BJ (cell line): ENCODE measurements around the gene TSPAN18. TPM values are rescaled to one million over a fixed set of nuclear protein-coding genes. Genes with fewer than 3 reads are reported as not detected.

Experiments
- CTCF ChIA-PET: fragments of 350-600 bp; formaldehyde crosslinking; extraction: SDS; loops from one replicate; lab custom pipeline; 2021; ENCODE audit warnings: antibody characterized with exemption, inconsistent platforms; lab: Yijun Ruan, JAX
- POLR2A ChIA-PET: fragments of 300-600 bp; sonication (Branson Sonifier 250); formaldehyde crosslinking; extraction: SDS; loops from one replicate; lab custom pipeline; 2021; ENCODE audit warnings: antibody characterized with exemption; lab: Charles Lee
- DNase-seq: peaks from one replicate; pipeline ENCODE4 v3.0.0-alpha.2; 2011; ENCODE audit warnings: low read depth
- H3K27me3 ChIP-seq: 2 replicates; pipeline ENCODE4 v1.6.0; 2011; ENCODE audit warnings: low read length; ENCODE audit not compliant: control insufficient read depth, insufficient read depth
- H3K36me3 ChIP-seq: 2 replicates; pipeline ENCODE4 v1.5.1; 2011; ENCODE audit warnings: low read length; ENCODE audit not compliant: control insufficient read depth, insufficient read depth
- H3K4me3 ChIP-seq: 2 replicates; pipeline ENCODE4 v1.5.1; 2011; ENCODE audit warnings: low read depth, mild to moderate bottlenecking, control low read depth, low read length
- CTCF ChIP-seq: IDR thresholded peaks from 2 replicates; pipeline ENCODE4 v1.5.1; 2011; ENCODE audit warnings: low read depth, mild to moderate bottlenecking, control low read depth, inconsistent platforms, low read length, moderate library complexity; ENCODE audit not compliant: insufficient read depth
- polyA plus RNA-seq: library from polyadenylated mRNA; depleted of rRNA; stranded (reverse); fragments of >200 nt; gene quantifications from 2 replicates; pipeline ENCODE4 v1.2.3, GENCODE V29; 2011

TSPAN18 gene
- polyA plus RNA-seq, 1 experiment: 0.55 TPM

GRCh38 chr11:44887636-44888035, 160.9 kb downstream of the TSPAN18 start:
- Histone ChIP-seq H3K36me3 (no peaks in the 10 kb centered on the region), H3K4me3 (no peak overlapping the region), H3K27me3 (peaks cover 5% of the 10 kb centered on the region; the same call in 1 of the 2 replicates)
- ChIA-PET CTCF (interaction anchor here (1.2 to 1.7 kb wide), 3 partner anchors 148 to 261 kb away, joined by 3 to 4 read pairs (median 3); no protein-coding TSS in a partner anchor), POLR2A (no interaction called here)
- no peak for TF ChIP-seq CTCF
- DNase-seq: no peak

DNA sequence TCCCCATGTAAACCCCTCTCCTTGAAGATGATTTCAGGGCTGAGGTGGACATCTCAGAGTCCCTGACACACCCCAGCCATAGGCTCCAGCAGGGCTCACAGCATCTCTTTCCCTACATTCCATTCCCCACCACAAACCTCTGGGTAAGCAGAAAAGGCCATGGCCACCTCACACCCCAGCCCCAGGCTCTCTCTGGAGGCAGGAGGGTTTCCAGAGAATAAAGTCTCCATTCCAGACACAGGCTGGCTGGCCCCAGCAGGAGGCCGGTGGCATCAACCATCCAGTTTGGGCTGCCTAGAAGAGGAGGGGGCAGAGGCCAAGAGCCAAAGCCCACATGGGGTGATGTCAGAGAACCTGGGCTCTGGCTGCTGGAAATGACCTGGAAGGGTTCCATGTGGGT, 162.5 kb downstream of the TSPAN18 start:
- Histone ChIP-seq H3K36me3 (no peaks in the 10 kb centered on the region), H3K27me3 (peaks cover 5% of the 10 kb centered on the region; the same call in 1 of the 2 replicates), H3K4me3 (no peak overlapping the region)
- no peak for TF ChIP-seq CTCF
- DNase-seq: peak; percentile 9
- CTCF ChIA-PET: interaction anchor here (0.7 to 8.5 kb wide), 3 partner anchors 15 to 166 kb away, joined by 3 to 70 read pairs (median 3); partner anchors contain the start of gene TSPAN18
- POLR2A ChIA-PET: no interaction called here

- Histone ChIP-seq H3K27me3 (peaks cover 8% of the 10 kb centered on the region; the same call in 1 of the 2 replicates), H3K4me3 (no peak overlapping the region), H3K36me3 (no peaks in the 10 kb centered on the region)
- no peak for DNase-seq
- no peak for TF ChIP-seq CTCF
- POLR2A ChIA-PET: no interaction called here
- CTCF ChIA-PET: interaction anchor here (0.6 to 8.5 kb wide), 17 partner anchors 15 to 328 kb away, joined by 3 to 70 read pairs (median 4); partner anchors contain the start of gene TSPAN18
These were observed 166.1 kb downstream of the TSPAN18 start for GRCh38 chr11:44892843-44893242.

DNA sequence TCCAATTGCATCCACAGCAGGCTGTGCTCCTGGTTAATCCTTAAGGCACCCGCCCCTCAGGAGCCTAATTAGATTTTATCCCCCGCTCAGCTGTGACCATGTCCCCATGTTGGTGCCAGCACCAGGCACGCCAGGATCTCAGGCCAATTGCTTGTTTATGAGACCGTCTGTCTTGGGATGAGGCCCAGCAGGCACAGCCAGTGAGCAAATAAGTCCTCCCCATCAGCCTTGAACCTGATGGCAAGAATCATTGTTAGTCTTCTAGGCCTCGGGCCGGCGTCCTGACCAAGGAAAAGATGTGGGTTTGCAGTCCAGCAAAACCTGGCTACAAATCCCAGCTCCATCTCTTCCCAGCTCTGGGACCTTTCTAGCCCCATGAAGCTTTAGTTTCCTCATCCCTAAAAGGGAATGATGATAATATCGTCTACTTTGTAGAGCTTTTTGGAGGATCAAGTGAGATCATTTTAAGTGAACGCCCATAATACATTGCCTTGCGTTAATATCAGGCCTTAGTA, 166.6 kb downstream of the TSPAN18 start:
- ChIA-PET POLR2A (no interaction called here), CTCF (interaction anchor here (0.6 to 8.5 kb wide), 21 partner anchors 14 to 329 kb away, joined by 3 to 70 read pairs (median 4); partner anchors contain the start of gene TSPAN18)
- Histone ChIP-seq H3K27me3 (peaks cover 8% of the 10 kb centered on the region; the same call in 1 of the 2 replicates), H3K4me3 (no peak overlapping the region), H3K36me3 (no peaks in the 10 kb centered on the region)
- no peak for DNase-seq
- TF ChIP-seq CTCF: no peak

DNA sequence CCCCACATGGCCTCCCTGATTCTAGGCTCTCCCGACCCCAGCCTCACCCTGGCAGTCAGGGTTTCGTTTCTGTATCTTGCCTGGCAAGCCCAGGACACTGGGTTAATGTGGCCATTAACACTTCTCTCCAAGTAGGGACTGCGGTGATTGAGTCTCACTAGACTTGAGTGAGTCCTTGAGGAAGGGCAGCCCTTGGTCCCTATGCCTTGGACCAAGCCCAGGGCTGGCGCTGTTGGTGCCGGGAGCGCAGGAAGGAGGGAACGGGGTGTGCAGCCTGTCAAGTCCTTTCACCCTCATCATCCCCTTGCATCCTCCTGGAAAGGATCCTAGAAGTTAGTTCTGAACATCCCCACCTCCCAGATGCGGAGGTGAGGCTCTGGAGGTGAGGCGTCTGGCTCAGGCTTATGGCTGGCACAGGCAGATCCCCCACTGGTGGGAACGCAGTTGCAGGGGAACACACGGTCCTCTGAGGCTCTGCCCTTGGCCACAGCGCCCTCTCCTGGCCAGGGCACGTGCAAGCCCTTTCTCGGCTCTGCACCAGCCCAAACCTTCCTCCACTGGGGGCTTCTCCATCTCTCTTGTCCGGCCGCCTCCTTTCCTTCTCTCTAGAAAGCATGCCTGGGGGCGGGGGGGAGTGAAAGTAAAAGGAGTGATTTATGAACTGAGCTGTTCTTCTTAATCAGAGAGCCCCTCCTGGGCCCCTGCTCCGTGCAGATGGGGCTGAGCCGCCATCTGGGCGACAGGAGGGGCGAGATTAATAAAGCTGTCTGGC, 167.3 kb downstream of the TSPAN18 start:
- DNase-seq: no peak
- peaks cover 10% of the 10 kb centered on the region; the same call in 1 of the 2 replicates for H3K27me3 ChIP-seq
- no peak overlapping the region for H3K4me3 ChIP-seq
- ChIA-PET CTCF (interaction anchor here (0.6 to 8.5 kb wide), 51 partner anchors 8 to 337 kb away, joined by 3 to 70 read pairs (median 4); partner anchors contain the start of gene TSPAN18), POLR2A (no interaction called here)
- no peaks in the 10 kb centered on the region for H3K36me3 ChIP-seq
- TF ChIP-seq CTCF: peak; percentile 96
